GM06990 (cell line): ENCODE measurements around the gene C1GALT1C1L.

ENCODE experiments used
- DNase-seq: peaks from one replicate; pipeline ENCODE4 v3.0.0-alpha.2; 2011; ENCODE audit not compliant: insufficient read length; ENCODE audit errors: extremely low read depth
- H3K27me3 ChIP-seq: replicated peaks from 2 replicates; pipeline ENCODE4 v1.6.0; 2011; ENCODE audit warnings: low read length; ENCODE audit not compliant: control insufficient read depth, insufficient read depth
- H3K36me3 ChIP-seq: 2 replicates; pipeline ENCODE4 v1.5.1; 2011; ENCODE audit warnings: low read length; ENCODE audit not compliant: control insufficient read depth, insufficient read depth
- H3K4me3 ChIP-seq: replicated peaks from 2 replicates; pipeline ENCODE4 v1.5.1; 2011; ENCODE audit warnings: low read depth, mild to moderate bottlenecking, control low read depth, low read length
- TF ChIP-seq, protein P1 (sequence below): IDR thresholded peaks from 2 replicates; pipeline ENCODE4 v1.5.1; 2011; ENCODE audit warnings: low read length, control low read depth, mild to moderate bottlenecking, inconsistent platforms; ENCODE audit not compliant: insufficient read depth, poor library complexity, severe bottlenecking

C1GALT1C1L gene

DNA sequence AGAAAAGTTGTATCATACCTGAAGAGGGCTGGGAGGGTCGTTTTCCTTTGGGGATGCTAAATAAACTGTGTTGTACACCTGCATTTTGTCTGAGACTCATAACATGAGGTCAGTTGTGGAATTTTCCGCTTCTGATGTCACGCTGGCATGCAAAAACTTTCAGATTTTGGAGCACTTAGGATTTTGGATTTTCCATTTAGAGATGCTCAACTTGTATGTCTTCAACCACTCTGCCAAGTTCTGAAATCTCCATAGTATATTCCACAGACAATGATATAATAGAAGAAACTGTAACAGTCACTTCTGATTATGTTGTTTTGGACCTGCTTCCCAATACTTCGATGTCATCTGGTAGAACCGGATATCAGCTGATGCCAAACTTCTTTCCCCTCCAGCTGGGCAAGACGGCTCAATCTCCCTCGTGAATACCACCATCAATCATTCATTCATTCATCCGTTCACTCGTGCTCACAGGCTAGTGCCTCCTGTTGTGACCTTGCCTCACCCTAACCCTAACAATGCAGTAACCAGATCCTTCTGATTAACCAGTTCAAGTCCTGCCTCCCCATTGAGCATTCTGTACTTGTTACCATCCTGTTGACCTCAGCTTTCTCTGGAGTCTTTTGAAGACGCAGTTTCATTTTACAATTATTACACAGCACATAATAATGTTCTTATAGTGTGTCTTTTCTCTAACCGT is 44.5 kb downstream of the C1GALT1C1L start:
- no peaks in the 10 kb centered on the region; the same call in none of the 2 replicates for H3K27me3 ChIP-seq
- no peaks in the 10 kb centered on the region for H3K36me3 ChIP-seq
- no peak overlapping the region for H3K4me3 ChIP-seq
- TF ChIP-seq, protein P1, sequence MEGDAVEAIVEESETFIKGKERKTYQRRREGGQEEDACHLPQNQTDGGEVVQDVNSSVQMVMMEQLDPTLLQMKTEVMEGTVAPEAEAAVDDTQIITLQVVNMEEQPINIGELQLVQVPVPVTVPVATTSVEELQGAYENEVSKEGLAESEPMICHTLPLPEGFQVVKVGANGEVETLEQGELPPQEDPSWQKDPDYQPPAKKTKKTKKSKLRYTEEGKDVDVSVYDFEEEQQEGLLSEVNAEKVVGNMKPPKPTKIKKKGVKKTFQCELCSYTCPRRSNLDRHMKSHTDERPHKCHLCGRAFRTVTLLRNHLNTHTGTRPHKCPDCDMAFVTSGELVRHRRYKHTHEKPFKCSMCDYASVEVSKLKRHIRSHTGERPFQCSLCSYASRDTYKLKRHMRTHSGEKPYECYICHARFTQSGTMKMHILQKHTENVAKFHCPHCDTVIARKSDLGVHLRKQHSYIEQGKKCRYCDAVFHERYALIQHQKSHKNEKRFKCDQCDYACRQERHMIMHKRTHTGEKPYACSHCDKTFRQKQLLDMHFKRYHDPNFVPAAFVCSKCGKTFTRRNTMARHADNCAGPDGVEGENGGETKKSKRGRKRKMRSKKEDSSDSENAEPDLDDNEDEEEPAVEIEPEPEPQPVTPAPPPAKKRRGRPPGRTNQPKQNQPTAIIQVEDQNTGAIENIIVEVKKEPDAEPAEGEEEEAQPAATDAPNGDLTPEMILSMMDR: no peak
- no peak for DNase-seq
